HG02571 (cell line): ENCODE data around the gene SYMPK.

ENCODE experiments used
- ATAC-seq: cut with Tn5 transposase; IDR thresholded peaks from one replicate; pipeline ENCODE4 v1.9.1; 2021; ENCODE audit warnings: mild to moderate bottlenecking, moderate library complexity; ENCODE audit not compliant: unreplicated experiment

SYMPK gene

DNA sequence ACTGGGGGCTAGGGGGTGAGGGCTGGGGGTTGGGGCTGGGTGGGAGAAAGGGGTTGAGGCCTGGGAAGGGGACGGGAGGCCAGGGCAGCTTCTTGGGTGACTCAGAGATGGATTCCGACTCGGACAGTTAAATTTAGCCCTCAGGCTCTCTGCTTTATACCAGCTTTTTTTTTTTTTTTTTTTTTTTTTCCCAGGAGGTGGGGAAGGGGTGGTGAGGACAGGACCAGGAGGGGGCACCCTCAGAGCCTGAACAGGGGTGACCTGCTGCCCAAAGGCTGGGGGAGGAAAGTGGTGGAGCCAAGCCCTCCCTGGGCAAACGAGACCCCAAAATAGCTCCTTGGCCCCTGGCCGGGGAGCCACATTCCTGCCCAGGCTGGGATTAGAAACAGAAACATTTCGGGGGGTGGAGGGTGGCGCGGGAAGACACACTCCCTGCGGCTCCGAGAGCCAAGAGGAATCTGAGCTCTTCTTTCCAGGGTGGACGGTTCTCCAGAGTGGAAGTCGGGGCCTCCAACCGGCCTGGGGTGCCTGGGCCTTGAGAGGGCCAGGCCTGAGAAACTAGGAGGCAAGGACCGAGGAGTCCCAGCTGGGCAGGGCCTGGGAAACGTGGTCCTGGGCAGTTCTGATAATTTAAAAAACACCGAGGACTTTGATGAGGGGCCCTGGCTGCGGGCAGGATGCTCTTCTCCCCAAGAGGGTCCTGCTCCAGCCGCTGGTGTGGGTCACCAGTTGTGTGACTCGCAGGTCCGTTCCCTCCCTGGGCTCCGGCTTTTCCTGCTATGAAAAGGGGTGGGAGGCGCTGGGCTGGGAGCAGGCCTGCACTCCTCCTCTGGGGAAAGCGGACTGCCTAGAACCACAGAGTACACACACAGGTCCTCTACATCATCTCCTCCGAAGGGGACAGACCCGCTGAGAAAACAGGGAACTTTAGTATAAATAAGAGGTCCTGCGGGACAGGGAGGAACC lies 79.8 kb downstream of the SYMPK start:
- no peak for ATAC-seq

DNA sequence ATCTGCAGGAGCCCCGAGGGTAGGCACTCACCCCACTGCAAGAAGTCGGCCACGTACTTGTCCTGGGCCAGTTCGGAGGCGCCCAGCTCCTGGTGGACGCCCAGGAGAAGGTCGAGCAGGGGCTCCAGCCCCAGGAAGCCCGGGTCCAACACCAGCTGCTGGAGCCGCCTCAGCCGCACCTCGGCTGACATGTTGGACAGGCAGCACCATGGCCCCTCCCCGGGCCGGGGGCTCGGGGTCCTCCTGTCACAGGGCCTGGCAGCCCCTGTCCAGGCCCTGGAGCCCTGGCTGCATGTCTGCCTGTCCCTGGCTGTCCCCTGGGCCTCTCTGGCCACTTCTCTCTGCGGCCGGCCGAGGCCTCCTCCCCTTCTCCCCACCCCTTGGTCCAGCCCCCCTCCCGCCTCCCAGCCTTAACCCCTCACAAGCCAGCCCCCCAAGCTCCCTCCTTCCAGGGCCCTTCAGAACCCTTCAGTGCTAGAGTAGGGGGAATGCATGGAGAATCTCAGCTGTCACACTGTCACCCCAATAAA lies 80.7 kb downstream of the SYMPK start, which contains the start of gene DMPK:
DMPK (minus strand) TSS at position 329 of the 530 bp plus-strand sequence; CDS start at position 191, 138 bp downstream.
- ATAC-seq: no peak

DNA sequence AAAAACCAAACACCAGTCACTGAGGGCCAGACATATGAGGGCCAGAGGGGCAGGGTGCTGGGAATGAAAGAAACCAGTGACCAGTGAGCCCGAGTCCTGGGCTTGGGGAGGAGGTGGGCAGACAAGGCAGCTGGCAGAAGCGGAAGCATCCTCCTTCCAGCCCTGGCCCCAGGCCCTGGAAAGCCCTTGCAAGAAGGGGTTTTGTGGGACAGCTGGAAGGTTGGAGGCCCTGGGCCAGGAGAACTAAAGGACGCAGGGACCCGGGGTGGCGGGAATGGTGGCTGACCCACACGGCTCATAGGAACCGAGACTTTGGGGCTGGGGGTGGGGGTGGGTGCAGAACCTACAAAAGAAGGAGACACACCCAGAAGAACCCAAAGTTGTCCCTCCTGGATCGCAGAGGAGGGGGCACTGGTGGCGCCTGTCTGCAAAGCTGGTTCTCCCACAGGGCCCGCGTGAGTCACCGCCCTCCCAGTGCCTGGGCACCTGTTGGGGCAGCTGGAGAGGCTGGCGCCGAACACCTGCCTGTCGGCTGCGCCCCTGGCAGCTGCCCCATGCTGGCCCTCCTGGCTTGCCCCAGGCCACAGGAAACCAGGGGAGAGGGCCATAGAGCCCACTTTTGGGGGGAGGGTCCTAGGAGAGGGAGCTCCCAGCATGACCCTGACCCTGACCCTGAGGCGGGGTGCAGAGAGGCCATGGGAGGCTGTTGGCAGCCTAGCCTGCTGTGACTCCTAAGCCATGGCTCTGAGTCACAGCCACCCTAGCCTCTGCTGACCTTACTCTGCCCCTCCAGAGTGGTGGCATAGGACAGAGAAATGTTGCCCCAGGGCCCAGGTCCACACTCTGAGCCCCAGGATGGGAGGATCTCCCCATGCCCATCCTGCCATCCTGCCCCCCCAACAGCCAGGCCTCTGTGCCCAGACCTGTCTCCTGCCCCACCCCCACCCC lies 81.5 kb downstream of the SYMPK start:
- ATAC-seq: no peak

DNA sequence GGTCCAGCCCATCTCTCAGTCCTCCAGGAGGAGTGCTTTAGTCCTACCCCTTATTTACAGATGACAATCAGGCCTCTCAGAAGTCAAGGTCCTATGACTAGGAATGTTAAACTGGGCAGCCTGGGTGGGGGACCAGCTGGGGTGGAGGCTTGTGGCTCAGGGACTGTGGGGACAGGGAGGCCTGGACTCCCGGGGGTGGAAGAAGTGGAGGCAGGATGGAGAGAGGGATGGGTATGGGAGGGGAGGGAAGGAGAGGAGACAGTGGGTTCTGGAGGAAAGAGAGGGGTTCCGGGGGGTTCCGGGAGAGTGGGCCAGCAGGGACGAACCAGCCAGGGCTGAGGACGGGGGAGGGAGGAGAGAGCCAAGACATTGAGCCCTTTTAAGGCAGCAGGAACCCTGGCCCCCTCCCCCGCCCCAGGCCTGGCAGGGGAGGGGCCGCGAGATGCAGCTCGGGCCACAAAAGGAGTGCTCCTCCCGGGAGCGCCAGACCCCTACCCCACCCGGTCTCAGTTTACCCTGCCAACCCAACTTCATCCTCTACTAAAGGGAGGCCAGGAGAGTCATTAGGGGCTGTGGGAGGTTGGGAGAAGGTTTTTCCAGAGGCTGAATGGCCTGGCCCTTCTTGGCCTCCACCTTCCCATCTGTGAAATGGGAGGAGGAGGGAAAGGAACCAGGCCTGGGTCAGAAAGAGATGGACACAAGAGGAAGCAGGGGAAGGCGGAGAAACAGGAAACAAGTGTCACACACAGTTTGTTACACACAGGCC lies 82.3 kb downstream of the SYMPK start:
- no peak for ATAC-seq

DNA sequence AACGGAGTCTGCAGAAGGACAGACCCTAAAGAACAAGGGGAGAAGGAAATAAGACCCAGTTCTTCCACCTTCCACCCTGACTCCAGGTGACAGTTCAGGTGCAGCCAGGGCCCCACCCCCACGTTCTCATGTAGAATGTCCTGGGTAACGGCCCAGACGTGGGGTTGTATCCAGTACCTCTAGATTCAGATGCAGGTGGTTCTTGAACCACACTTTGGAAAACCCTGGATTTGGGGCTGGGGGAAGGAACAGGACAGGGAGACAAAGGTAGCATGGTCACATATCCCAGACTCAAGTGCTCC lies 82.8 kb downstream of the SYMPK start:
- no peak for ATAC-seq

DNA sequence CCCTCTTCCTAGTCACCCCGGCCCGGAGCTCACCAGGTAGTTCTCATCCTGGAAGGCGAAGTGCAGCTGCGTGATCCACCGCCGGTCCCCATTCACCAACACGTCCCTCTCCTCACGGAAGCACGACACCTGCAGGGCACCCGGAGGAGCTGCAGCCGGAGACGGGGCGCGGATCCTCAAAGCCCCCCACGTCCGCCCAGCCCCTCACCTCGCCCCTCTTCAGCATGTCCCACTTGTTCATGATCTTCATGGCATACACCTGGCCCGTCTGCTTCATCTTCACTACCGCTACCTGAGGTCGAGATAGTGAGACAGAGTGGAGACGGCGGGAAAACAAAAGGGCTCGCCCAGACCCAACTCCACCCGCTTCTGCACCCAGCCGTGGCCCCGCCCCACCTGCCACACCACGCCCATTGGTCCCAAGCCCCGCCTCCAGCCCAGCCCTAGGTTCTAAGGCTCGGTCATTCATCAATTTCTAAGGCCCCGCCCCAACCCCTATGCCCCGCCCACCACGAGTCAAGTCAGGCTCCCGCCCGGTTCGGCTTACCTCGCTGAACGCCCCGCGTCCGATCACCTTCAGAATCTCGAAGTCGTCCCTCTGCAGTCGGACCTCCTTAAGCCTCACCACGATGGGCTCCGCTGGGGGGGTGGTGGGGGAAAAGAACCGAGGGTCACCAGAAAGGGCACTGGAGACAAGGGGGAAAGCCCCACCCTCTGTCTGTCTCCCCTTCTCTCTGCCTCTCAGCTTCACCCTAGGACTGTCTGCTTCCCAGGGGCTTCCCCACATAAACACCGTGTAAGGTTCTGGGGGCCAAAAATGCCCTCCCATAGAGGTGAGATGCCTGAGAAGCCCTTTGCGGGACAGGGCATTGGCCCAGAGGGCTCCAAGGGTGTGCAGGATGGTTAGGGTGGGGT lies 83.5 kb downstream of the SYMPK start:
- ATAC-seq: peak; percentile 68

DNA sequence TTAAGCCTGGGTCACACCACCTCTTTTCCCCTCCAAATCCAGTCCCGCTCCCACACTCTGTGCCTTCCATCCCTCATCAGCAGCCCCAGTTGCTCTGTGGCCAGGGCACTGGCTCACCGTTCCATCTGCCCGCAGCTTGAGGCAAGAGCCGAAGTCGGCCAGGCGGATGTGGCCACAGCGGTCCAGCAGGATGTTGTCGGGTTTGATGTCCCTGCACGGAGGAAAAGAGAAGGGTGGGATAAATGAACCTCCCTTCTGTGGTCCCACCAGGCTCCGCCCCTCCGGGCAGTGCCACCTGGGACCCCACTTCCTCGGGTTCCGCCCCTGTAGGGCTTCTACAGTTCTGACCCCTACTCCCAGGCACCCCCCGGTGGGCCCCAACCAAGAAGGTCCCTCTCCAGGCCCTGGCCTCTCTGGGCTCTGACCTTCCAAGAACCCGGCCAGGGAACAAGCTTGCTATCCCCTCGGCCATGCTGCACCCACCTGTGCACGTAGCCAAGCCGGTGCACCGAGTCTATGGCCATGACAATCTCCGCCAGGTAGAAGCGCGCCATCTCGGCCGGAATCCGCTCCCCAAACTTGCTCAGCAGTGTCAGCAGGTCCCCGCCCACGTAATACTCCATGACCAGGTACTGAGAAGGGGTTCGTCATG lies 84.8 kb downstream of the SYMPK start:
- ATAC-seq: no peak

DNA sequence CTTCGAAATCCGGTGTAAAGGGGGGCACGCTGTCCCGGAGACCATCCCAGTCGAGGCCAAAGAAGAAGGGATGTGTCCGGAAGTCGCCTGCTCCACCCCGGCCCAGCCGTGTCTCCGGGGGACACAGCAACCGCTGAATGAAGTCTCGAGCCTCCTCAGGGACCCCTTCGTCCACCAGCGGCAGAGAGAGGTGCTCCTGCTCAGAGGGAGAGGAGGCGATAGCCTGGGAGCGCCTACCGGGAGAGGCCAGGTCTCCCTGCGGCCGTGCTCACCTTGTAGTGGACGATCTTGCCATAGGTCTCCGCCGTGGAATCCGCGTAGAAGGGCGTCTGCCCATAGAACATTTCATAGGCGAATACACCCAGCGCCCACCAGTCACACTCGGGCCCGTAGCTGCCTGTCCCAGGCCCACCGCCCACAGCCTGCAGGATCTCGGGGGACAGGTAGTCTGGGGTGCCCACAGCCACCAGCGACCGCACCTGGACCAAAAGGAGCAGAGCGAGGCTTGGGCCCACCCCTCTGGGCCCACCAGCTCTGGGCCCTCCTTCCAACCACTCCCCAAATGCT lies 85.5 kb downstream of the SYMPK start:
- ATAC-seq: no peak

DNA sequence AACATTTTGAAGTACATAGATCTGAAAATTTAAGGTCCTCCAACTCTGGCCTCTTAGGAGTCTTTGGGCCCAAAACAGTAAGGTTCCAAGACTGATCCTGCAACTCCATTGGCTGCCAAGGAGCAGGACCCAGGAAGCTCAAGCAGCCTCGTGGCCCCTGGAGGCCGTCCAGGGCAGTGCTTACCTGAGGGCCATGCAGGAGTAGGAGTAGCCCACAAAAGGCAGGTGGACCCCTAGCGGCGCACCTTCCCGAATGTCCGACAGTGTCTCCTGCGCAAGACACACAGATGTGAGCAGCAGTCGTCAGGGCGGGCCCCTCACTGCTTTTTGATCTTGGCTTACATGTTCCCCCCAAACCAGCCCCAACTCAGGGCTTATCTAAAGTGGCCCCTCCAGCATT lies 88.2 kb downstream of the SYMPK start:
- no peak for ATAC-seq

DNA sequence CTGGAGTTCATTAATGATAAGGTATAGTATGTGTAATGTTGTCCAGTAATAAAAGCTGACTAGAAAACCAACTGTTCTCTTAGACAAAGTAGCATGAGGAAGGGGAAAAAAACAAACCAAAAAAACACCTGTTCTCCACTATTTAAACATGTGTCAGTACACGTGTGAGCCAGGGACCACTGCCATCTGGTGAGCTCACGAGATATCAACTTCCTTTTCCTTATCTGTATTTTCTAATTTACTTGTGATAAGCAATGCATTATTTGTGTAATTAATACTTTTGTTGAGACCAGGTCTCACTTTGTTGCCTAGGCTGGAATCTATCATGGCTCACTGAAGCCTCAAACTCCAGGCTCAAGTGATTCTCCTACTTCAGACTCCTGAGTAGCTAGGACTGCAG lies 89.6 kb downstream of the SYMPK start:
- no peak for ATAC-seq

DNA sequence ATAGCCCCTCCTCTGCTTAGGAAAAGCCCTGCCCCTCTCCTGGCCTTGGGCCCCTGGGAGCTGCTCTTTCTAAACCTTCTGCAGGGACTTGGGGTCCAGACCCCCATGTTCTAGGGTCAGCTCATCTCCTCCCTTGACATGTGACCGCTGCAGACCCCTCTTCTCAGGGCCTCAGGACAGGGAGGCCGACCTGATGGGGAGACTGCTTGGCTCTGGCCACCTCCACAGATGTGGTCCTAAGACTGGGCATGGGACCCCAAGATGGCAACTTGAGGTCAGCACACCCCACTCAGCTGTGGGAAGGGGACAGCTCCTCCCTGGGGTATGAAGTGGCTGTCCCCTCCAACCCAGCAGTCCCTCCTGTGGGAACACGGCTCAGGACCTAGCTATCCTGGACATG lies 90.0 kb downstream of the SYMPK start:
- ATAC-seq: no peak

DNA sequence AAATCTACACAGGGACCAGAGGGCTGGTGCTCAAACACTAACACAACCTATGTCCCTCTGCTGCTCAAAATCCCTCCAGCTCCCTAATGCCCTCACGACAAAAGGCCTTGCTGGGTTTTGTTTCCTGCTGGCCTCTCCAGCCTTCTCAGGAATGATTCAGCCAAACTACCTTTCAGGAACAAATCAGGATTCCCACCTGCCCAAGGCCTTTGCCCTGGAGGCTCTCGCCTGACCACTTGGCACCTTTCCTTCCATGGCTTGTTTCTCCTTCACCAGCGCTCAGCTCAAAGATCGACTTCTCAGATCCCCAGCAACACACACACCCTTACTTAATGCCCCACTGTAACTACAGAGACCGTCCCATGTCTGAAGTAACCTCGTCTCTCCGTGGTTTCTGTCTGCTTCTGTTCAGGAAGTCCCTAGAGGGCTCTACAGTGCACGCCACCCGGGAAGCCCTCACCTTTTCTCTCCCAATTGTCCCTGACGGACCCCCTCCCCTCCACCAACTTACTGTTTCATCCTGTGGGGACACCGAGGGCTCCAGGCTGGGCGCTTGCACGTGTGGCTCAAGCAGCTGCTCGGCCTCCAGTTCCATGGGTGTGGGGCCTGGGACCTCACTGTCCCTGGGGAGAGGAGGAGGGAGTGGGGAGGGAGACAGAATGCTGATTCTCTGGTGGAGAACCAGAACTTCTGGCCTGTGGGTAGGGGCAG lies 90.7 kb downstream of the SYMPK start:
- no peak for ATAC-seq

DNA sequence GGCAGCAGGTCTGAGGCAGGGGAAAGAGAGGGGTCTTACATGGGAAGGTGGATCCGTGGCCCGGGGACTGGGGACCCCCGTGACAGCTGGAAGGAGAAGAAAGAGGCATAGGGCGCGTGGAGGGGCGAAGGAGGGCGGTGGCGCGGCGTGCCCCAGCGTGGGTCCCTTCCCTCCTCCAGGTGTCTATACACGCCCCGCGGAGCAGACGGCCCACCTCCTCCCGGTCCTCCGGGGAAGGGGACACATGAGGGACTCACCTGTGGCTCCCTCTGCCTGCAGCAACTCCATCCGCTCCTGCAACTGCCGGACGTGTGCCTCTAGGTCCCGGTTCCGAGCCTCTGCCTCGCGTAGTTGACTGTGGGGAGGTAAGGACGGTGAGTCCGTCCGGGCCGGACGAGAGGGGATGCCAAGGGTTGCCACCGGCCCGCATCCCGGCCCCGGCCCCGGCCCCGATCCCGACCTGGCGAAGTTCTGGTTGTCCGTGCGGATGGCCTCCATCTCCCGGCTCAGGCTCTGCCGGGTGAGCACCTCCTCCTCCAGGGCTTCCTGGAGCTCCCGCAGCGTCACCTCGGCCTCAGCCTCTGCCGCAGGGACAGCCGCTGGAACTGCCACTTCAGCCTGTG lies 91.5 kb downstream of the SYMPK start:
- no peak for ATAC-seq

DNA sequence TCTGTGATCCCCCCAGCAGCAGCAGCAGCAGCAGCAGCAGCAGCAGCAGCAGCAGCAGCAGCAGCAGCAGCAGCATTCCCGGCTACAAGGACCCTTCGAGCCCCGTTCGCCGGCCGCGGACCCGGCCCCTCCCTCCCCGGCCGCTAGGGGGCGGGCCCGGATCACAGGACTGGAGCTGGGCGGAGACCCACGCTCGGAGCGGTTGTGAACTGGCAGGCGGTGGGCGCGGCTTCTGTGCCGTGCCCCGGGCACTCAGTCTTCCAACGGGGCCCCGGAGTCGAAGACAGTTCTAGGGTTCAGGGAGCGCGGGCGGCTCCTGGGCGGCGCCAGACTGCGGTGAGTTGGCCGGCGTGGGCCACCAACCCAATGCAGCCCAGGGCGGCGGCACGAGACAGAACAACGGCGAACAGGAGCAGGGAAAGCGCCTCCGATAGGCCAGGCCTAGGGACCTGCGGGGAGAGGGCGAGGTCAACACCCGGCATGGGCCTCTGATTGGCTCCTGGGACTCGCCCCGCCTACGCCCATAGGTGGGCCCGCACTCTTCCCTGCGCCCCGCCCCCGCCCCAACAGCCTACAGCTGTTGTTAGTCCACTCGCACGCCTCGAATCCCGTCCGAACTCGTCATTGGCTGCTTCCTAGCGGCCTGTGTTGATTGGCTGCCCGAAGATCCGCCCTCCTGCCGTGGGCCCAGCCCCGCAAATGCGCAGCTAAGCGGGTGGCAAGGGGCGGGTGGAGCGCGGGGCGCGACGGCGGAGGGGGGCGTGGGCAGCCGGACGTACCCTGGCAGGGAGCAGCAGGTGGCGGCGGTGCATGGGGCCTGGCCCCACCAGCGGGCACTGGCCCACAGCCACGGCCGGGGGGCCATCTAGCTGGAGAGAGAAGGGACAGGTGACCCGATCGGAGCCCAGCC lies 92.5 kb downstream of the SYMPK start:
- peak; percentile 35 for ATAC-seq

DNA sequence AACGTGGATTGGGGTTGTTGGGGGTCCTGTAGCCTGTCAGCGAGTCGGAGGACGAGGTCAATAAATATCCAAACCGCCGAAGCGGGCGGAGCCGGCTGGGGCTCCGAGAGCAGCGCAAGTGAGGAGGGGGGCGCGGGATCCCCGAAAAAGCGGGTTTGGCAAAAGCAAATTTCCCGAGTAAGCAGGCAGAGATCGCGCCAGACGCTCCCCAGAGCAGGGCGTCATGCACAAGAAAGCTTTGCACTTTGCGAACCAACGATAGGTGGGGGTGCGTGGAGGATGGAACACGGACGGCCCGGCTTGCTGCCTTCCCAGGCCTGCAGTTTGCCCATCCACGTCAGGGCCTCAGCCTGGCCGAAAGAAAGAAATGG lies 93.1 kb downstream of the SYMPK start:
- no peak for ATAC-seq

DNA sequence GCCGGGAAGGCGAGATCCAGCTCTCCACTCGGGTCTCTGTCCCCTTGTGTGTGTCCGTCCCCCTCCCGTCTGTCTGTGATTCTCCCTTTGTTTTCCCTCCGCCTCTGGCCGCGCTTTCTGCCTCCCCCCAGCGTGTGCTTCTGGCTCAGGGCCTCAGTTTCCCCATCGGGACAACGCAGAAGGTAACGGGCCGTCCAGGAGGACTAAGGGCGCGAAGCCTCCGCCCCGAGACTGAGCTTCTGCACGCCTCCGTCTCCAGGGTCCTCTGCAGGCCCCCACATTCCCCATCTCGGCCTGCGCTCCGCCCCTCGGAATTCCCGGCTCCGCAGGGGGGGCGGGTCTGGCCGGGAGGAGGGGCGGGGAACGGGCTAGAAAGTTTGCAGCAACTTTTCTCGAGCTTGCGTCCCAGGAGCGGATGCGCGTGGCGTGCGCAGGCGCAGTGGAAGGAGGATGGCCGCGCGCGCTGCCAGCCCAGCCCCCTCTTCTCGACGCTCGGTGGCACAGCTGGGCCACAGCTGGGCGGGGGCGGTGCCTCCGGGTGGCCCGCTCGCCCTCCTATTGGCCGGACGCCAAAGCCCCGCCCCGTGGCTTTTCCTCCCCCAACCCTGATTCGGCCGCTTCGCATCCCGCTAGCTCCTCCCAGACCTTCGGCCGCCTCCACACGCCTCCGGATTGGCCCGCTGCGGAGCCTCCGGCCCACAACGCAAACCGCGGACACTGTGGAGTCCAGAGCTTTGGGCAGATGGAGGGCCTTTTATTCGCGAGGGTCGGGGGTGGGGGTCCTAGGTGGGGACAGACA lies 93.8 kb downstream of the SYMPK start, which contains the start of gene SIX5:
SIX5 (minus strand) TSS at position 269 of the 799 bp plus-strand sequence. CDS start 408 bp downstream, outside the sequence.
- ATAC-seq: peak; percentile 57
